ENCODE results near the gene GEMIN5. TPM values are rescaled to one million over a fixed set of nuclear protein-coding genes. Genes with fewer than 3 reads are reported as not detected.
A peak's percentile ranks its signal among the peaks of the same experiment; 100 is the strongest.

The GEMIN5 gene
- polyA plus RNA-seq, 1 donor from 2014 or later, result 8.4 TPM

- H3K27me3 Mint-ChIP-seq, result no peaks in the 10 kb centered on the region
- no peak overlapping the region for H3K4me3 Mint-ChIP-seq
- peaks cover 2 to 5% (median 2%) of the 10 kb centered on the region in 3 donors for H3K9me3 Mint-ChIP-seq
- peaks cover 26% of the 10 kb centered on the region for H3K36me3 Mint-ChIP-seq
- peaks cover 0 to 2% (median 0%) of the 10 kb centered on the region in 3 donors for H3K4me1 Mint-ChIP-seq
- no peak overlapping the region for H3K27ac Mint-ChIP-seq
Observed at GRCh38 chr5:154873791-154874331, 64.2 kb downstream of the GEMIN5 start.

GRCh38 chr5:154871734-154872133, 66.3 kb downstream of the GEMIN5 start:
- Mint-ChIP-seq H3K27me3 (no peaks in the 10 kb centered on the region), H3K36me3 (peaks cover 17% of the 10 kb centered on the region), H3K4me1 (peaks cover 0 to 2% (median 2%) of the 10 kb centered on the region in 3 donors), H3K9me3 (no peaks in the 10 kb centered on the region), H3K4me3 (no peak overlapping the region), H3K27ac (no peak overlapping the region)

- no peaks in the 10 kb centered on the region for H3K27me3 Mint-ChIP-seq
- H3K9me3 Mint-ChIP-seq, result no peaks in the 10 kb centered on the region
- H3K4me3 Mint-ChIP-seq, result no peak overlapping the region
- peak overlapping the region in 1 of 3 donors; percentile 77 for H3K27ac Mint-ChIP-seq
- H3K36me3 Mint-ChIP-seq, result peaks cover 12% of the 10 kb centered on the region
- H3K4me1 Mint-ChIP-seq, result peaks cover 5 to 15% (median 6%) of the 10 kb centered on the region in 3 donors
Observed at GRCh38 chr5:154868702-154869101, 69.3 kb downstream of the GEMIN5 start.

GRCh38 chr5:154866841-154867240, 71.2 kb downstream of the GEMIN5 start:
- Mint-ChIP-seq H3K4me1 (peaks cover 13 to 27% (median 16%) of the 10 kb centered on the region in 3 donors), H3K36me3 (peaks cover 7% of the 10 kb centered on the region), H3K27ac (no peak overlapping the region), H3K4me3 (no peak overlapping the region), H3K9me3 (no peaks in the 10 kb centered on the region), H3K27me3 (no peaks in the 10 kb centered on the region)

GRCh38 chr5:154865466-154866184, 72.4 kb downstream of the GEMIN5 start:
- peaks cover 5% of the 10 kb centered on the region for H3K36me3 Mint-ChIP-seq
- peak overlapping the region in 1 of 3 donors; percentile 35 for H3K27ac Mint-ChIP-seq
- H3K27me3 Mint-ChIP-seq, result no peaks in the 10 kb centered on the region
- H3K4me1 Mint-ChIP-seq, result peaks cover 19 to 37% (median 25%) of the 10 kb centered on the region in 3 donors
- no peak overlapping the region for H3K4me3 Mint-ChIP-seq
- H3K9me3 Mint-ChIP-seq, result no peaks in the 10 kb centered on the region

GRCh38 chr5:154863291-154864080, 74.5 kb downstream of the GEMIN5 start:
- Mint-ChIP-seq H3K4me3 (peak overlapping the region in 1 of 4 donors; percentile 17), H3K27me3 (no peaks in the 10 kb centered on the region), H3K9me3 (no peaks in the 10 kb centered on the region), H3K27ac (peak overlapping the region in 1 of 3 donors; percentile 99), H3K4me1 (peaks cover 28 to 45% (median 34%) of the 10 kb centered on the region in 3 donors), H3K36me3 (peaks cover 5% of the 10 kb centered on the region)

GRCh38 chr5:154862766-154863165, 75.2 kb downstream of the GEMIN5 start:
- Mint-ChIP-seq H3K27ac (peak overlapping the region; percentile 34 to 99 (median 80)), H3K9me3 (no peaks in the 10 kb centered on the region), H3K36me3 (peaks cover 5% of the 10 kb centered on the region), H3K27me3 (no peaks in the 10 kb centered on the region), H3K4me3 (peak overlapping the region; percentile 50 to 79 (median 66)), H3K4me1 (peaks cover 28 to 45% (median 34%) of the 10 kb centered on the region in 3 donors)

- H3K27ac Mint-ChIP-seq, result peak overlapping the region in 2 of 3 donors; percentile 34 to 99
- H3K4me1 Mint-ChIP-seq, result peaks cover 28 to 47% (median 34%) of the 10 kb centered on the region in 3 donors
- H3K27me3 Mint-ChIP-seq, result no peaks in the 10 kb centered on the region
- no peaks in the 10 kb centered on the region for H3K9me3 Mint-ChIP-seq
- H3K36me3 Mint-ChIP-seq, result peaks cover 5% of the 10 kb centered on the region
- peak overlapping the region; percentile 12 to 79 (median 34) for H3K4me3 Mint-ChIP-seq
Observed at GRCh38 chr5:154861946-154862345, 76.1 kb downstream of the GEMIN5 start.

GRCh38 chr5:154860765-154861164, 77.2 kb downstream of the GEMIN5 start:
- peaks cover 28 to 46% (median 35%) of the 10 kb centered on the region in 3 donors for H3K4me1 Mint-ChIP-seq
- H3K36me3 Mint-ChIP-seq, result peaks cover 5% of the 10 kb centered on the region
- no peaks in the 10 kb centered on the region for H3K9me3 Mint-ChIP-seq
- peak overlapping the region; percentile 78 to 99 (median 91) for H3K27ac Mint-ChIP-seq
- peak overlapping the region; percentile 94 to 99 (median 96) for H3K4me3 Mint-ChIP-seq
- H3K27me3 Mint-ChIP-seq, result no peaks in the 10 kb centered on the region

- Mint-ChIP-seq H3K27me3 (no peaks in the 10 kb centered on the region), H3K27ac (peak overlapping the region; percentile 91 to 99 (median 99)), H3K4me3 (peak overlapping the region; percentile 94 to 99 (median 96)), H3K36me3 (peaks cover 5% of the 10 kb centered on the region), H3K9me3 (no peaks in the 10 kb centered on the region), H3K4me1 (peaks cover 28 to 41% (median 32%) of the 10 kb centered on the region in 3 donors)
Observed at GRCh38 chr5:154860123-154860522, 77.9 kb downstream of the GEMIN5 start.

- H3K27ac Mint-ChIP-seq, result peak overlapping the region; percentile 91 to 99 (median 99)
- no peaks in the 10 kb centered on the region for H3K27me3 Mint-ChIP-seq
- H3K4me3 Mint-ChIP-seq, result peak overlapping the region; percentile 94 to 99 (median 96)
- no peaks in the 10 kb centered on the region for H3K9me3 Mint-ChIP-seq
- peaks cover 23 to 36% (median 29%) of the 10 kb centered on the region in 3 donors for H3K4me1 Mint-ChIP-seq
- H3K36me3 Mint-ChIP-seq, result peaks cover 3% of the 10 kb centered on the region
Observed at GRCh38 chr5:154858972-154859871, 78.8 kb downstream of the GEMIN5 start.

- H3K4me1 Mint-ChIP-seq, result peaks cover 23 to 34% (median 29%) of the 10 kb centered on the region in 3 donors
- peak within 1 kb of the TSS; percentile 91 to 99 (median 99) for H3K27ac Mint-ChIP-seq
Observed at GRCh38 chr5:154858297-154858971, 79.6 kb downstream of the GEMIN5 start, which contains the start of gene CNOT8. CNOT8 (plus strand) TSS chr5:154858627; CDS start chr5:154863279, 4,652 bp downstream.

GRCh38 chr5:154857530-154858296, 80.3 kb downstream of the GEMIN5 start:
- H3K9me3 Mint-ChIP-seq, result no peaks in the 10 kb centered on the region
- no peaks in the 10 kb centered on the region for H3K27me3 Mint-ChIP-seq
- H3K36me3 Mint-ChIP-seq, result no peaks in the 10 kb centered on the region
- H3K4me1 Mint-ChIP-seq, result peaks cover 18 to 28% (median 26%) of the 10 kb centered on the region in 3 donors
- H3K27ac Mint-ChIP-seq, result peak overlapping the region; percentile 91 to 99 (median 99)
- H3K4me3 Mint-ChIP-seq, result peak overlapping the region; percentile 94 to 99 (median 96)

More at GRCh38 chr5:154858297-154858971, 79.6 kb downstream of the GEMIN5 start, which contains the start of gene CNOT8:
- Mint-ChIP-seq H3K27me3 (no peaks in the 10 kb centered on the region), H3K4me3 (peak within 1 kb of the TSS; percentile 94 to 99 (median 96)), H3K36me3 (no peaks in the 10 kb centered on the region), H3K9me3 (no peaks in the 10 kb centered on the region)

Measured in IgD-negative memory B cell (primary cell).